AML-193 (cell line): ENCODE data around the gene DPP6.
A peak's percentile ranks its signal among the peaks of the same experiment; 100 is the strongest.
"Not testable (repeated sequence)": the region's sequence is repeated elsewhere in the genome, so short reads cannot be mapped to it uniquely, and the experiment has no call there.

Source experiments
- DNase-seq, 2 experiments: peaks; one replicate each; lab custom pipeline; 2025; lab: John Stamatoyannopoulos, UW

Gene DPP6

DNA sequence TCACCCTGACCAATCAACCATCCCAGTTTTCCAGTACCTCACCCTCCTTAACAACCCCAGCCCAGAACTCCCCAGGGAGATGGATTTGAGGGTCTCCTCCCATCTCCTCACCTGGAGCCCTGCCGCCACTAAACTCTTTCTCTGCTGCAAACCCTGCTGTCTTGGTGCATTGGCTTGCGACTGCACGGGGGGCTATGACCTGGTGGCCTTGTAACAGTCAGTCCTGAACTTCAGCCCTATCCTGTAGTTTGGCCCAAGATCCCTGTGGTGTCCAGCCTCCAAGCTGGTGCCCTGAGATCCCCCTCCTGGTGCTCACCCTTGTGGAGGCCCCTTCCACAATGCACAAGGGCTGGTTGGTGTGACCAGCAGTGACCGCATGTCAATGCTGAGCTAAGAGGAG is 858.8 kb downstream of the DPP6 start:
- DNase-seq: no peak

DNA sequence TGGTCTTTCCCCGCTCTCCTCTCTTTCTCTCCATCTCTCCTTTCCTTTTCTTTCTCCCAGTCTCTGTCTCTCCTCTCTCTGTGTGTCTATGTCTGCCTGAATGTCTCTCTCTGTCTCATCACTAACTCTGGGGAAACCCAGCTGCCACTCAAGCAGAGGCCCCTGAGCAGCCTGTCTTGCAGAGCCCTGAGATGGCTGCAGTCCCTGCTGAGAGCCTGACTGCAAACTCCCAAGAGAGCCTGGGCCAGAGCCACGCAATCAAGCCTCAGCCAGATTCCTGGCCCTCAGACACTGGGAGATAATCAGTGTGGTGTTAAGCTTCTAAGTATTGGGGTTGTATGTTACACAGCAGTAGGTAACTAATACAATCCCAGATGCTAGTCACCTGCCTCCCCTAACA is 859.2 kb downstream of the DPP6 start:
- no peak for DNase-seq

DNA sequence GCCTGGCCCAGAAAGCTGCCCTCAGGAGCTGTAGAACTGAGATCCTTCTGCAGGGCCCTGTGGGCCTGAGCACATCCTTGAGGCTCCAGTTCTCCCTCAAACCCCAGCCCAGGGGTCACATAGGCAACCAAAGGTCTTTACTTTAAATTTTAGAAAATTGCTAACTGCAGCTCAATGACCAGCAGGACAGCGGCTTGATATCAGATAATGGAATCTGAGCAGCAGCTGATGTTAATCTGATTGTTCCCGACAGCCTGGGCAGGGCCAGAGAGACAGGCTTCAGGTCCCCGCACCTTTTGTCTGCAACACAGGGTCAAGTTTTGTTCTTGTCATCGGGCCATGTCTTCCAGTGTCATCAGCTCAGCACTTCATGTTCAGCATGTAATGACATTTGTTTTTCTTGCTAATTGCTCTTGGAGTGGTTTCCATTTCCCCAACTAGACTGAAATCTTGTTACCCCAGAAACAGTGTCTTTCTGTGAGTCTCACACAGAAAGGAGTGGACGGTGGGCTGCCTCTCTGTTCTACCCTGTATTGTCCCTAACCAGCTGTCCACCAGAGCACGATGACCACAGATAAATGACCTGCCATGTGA is 859.8 kb downstream of the DPP6 start:
- DNase-seq: no peak

DNA sequence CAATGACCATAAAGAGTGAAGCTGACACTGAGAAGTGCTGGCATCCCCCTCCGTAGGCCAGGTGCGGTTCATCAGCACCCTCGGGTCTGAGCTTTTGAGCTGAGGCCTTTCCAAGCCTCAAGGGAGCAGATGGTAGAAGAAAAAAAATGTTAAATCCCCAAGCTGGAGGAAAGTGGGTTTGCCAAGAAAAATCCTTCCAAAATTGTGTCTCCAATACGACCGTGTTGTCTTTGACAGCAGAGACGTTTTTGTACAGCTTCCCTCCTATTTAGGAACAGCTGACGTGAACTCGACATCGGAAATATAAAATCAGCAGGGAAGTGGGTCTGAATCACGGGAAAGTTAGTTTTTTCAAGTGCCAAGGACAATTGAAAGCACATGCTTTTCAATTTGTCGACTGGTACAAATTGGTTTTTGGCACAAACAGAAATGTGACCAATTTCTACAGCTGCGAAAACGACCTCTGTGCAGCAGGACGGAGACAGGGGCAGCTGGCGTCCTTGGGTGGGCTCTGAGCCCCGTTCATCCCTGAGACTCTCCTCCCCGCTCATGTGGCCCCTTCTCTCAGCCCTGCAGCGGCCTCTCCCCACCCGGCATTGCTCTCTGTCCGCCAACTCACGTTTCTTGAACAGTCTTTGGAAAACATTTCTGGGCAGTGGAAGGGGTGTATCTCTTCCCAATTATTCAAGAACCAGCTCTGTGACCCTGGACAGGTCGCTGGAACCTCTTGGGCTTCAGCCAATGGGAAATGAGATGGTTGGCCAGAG is 860.9 kb downstream of the DPP6 start:
- no peak for DNase-seq

DNA sequence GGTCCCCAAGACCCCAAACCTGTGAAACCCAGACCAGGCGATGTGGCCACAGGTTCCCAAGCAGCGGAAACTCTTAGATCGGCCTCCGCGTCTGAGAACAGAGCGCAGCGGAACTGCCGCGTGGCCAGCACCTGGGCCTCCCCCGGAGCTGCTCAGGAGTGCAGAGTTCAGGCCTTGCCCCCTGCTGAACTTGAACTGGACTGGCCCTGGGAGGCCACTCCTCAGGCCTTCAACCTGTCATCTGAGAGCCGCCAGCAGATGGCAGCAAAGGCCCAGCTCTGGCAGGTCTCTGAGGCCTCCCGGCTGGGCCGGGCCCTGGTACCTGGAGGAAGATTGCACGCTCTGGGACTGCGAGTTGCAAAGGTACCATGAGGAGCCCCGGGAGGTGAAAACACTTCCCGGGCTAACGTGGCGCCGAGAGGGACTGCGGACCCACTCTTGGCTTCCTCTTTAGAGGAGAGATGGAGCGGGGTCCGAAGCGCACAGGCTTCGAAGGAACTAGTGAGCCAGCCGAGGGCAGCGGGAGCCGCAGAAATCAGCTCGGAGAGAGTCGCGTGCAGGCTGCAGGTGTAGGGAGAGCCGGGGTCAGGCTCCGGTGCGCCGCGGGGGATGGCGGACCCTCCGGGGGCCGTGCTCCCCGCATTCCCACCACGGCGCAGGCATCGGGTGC is 861.6 kb downstream of the DPP6 start:
- peak; percentile 31 to 45 for DNase-seq

DNA sequence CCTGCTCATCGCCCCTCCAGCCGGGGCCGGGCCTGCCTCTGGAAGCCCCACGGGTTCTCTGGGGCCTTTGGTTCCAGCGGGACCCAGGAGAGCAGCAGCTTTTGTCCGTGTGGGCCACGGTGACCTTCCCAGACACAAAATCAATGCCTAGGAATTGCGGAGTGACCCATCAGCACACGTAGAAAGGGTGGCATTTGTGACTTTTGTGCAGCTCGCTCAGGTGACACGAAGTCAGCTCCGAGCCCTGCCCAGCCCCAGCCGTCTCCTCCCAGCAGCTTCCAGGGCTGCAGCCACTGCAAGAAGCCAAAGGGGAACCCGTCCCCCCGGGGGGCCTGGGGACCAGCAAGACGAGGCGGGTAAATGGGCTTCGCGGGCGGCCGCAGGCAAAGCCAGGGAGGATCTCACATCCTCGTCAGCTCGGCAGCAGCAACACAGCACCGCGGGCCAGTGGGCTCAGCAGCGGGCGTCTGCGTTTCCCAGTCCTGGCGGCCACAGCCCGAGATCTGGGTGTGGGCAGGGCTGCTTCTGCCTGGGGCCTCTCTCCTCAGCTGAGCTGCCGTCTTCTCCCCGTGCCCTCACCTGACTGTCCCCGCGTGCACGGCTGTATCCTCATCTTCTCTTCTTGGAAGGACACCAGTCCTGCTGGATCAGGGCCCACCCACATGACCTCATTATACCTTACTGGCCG is 862.3 kb downstream of the DPP6 start:
- DNase-seq: no peak

DNA sequence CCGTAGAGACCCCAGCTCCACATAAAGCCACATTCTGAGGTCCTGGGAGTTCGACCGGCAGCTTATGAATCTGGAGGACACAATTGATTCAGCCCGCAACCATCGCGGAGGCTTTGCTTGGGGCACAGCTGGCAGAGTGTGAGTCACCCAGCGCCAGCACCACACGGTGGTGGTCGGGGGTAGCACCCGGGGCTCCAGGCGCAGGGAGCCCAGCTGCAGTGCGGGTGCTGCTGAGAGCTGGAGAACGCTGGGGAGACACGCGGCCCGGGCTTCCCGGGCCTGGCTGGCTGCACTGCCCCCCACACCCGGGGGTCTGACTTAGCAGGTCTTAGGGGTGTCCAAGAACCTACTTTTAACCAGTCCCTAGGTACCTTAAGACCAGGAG is 862.8 kb downstream of the DPP6 start:
- DNase-seq: no peak

DNA sequence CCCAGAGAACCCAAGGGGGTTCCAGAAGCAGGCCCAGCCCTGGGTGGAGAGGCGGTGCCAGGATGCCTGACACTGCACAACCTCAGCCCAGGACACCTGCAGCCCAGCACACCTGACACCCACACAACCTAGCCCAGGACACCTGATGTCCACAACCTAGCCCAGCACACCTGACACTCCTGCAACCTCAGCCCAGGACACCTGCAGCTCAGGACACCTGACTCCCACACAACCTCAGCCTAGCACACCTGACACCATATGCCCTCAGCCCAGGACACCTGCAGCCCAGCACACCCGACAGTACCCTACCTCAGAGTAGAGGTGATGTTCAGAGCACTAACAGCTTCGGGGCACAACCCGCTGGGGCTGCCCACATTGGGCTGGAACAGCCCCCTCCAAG is 863.4 kb downstream of the DPP6 start:
- no peak for DNase-seq

DNA sequence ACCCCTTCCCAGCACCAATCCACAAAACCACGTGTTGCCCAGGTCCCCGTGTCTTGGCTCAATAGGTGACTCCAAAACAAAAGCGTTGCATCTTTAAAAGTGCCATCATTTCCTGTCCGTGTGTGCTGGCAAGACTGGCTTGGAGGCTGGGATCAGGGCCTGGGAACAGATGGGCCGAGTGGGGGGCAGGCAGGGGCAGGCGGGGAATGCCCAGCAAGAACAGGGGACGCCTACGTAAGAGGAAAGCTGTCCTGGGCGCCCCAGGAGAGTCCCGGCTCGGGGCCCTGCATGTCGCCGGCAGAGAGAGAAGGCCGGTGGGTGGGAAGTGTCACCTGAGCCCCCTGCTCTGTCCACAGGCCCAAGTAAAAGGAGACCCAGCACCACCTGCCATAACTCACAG is 864.2 kb downstream of the DPP6 start:
- no peak for DNase-seq

DNA sequence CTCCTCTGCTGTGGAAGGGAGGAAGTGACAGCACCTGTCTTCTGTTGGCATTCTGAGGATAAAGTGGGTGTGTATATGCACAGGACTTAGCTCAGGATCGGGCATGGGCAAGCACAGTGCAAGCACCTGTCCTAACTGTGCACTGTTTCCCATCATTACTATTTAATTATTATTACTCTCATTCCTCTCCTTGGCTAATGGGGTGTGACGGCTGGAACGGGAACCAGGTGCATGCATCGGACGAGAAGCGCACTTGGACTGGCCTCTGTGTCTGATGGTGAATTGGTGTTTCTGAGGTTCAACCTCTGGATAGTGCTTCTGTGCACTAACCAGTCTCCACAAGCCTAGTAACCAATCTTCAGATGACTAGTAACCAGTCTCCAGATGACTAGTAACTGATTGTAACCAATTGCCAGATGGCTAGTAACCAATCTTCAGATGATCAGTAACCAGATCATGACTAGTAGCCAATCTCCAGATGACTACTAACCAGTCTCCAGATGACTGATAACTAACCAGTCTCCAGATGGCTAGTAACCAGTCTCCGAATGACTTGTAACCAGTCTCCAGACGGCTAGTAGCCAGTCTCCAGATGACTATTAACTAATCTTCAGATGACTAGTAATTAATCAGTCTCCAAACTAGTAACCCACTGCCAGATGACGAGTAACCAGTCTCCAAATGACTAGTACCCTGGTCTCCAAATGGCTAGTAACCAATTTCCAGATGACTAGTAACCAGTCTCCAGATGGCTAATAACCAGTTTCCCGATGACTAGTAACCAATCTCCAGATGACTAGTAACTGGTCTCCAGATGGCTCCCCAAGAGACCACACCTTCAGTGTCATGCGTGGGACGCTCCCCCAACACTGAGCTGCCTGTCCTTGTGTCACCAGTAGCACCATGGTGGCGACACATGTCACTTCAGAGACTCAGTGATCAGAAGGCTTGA is 864.9 kb downstream of the DPP6 start:
- no peak for DNase-seq

DNA sequence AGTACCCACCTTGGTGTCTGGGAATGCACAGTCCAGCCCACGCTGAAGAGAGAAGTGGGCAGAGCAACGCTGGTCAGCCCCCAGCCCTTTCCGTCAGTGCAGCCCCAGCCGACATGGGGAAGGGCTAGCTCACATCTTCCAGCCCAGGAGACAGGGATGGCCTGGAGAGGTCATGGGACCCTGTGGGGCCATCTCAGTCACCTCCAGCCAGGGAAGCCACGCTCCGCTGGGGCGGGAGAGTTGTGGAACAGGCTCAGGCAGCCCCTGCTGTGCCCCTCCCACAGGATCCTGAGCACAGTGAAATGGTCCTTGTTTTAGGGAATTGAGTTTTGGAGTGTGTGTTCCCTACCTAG is 865.6 kb downstream of the DPP6 start:
- no peak for DNase-seq

DNA sequence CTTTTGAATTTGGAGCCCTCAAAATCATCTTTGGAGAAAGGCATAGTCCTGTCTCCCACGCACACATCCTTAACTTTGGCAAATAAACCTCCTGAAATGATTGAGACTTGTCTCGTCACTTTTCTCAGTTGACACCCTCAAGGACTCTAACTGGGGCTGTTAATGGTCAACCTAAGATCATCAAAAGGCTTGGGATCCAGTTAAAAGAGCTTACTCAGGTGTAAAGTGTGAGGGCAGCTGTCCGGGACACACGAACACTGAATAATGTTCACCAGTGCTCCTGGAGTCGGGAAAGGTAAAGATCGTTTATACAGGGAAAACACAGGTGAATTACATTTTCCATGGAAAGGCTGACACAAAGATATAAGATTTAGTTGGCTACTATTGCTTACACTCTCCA is 866.1 kb downstream of the DPP6 start:
- no peak for DNase-seq

DNA sequence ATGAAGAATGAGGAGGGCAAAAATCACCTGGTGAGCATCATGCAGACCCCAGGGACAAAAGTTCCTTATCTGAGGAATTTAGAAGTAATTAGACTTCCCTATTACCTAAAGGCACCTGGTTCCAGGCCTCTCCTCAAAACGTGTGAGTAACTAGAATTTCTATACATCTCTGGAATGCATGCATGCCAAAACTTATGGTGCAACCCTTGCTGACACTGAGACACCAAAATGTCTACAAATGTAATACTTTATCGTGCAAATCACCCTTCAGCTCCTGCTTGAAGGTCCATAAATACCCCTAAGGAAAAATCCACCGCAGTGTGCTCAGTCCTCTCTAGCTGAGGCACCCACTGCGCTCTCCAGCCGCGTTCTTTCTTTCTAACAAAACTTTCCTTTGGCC is 866.5 kb downstream of the DPP6 start:
- DNase-seq: no peak

DNA sequence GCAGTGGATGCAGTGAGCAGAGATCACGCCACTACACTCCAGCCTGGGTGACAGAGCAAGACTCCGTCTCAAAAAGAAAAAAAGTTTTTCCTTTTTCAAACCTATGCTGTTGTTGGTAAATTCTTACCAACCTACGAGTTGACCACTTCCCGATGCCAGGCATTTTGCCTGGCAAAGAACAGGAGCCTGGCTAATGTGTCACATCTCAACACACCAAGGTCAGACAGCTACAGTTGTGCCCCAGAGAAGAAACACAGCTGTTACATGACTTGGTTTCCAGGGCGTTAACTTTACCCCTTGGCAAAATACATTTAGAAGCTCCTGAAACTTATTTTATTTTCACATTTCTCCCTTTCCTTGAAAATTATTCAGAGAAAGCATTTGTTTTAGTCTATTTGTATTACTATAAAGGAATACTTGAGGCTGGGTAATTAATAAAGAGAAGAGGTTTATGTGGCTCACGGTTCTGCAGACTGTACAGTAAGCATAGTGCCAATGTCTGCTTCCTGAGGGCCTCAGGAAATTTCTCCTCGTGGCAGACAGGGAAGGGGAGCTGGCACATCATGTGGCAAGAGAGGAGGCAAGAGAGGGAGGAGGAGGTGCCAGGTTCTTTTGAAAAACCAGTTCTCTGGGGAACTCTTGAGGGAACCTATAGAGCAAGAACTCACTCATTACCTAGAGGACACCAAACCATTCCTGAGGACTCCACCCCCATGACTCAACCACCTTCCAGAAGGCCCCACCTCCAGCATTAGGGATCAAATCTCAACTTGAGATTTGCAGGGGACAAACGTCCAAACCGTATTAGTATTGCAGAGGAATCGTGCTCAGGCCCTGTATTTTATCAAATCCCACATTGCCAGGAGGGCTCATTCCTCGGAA is 867.4 kb downstream of the DPP6 start:
- no peak for DNase-seq

DNA sequence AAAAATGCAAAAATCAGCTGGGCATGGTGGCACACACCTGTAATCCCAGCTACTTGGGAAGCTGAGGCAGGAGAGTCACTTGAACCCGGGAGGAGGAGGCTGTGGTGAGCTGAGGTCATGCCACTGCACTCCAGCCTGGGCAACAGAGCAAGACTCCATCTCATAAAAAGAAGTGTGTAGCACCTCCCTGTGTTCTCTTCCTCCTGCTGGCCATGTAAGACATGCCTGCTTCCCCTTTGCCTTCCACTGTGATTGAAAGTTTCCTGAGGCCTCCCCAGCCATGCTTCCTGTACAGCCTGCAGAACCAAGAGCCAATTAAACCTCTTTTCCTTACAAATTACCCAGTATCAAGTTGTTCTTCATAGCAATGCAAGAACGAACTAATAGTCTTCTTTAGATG is 870.3 kb downstream of the DPP6 start:
- not testable (repeated sequence) for DNase-seq

DNA sequence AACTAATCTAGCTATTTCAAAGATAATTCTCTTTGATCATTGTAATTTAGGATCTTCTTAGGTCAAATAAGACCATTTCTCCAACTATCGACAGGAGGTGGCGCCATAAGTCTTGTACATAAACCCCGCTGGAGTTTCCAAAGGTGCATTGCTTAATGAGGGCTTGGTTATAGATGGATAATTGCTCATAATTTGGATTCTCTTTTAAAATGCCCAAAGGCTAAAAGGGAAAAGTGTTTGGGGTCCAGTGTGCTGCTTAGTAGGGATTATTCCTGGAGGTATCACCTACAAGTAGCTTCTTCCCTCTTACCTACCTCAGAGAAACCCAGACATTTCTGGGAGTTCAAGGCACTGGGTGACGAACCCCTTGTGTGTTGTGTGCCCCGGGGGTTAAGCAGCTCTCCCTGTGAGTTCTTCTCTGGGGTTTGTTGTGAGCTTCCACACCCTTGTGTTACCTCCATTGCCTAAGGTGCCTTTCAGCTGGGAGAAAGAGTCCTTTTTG is 875.5 kb downstream of the DPP6 start:
- DNase-seq: peak; percentile 74 to 80

DNA sequence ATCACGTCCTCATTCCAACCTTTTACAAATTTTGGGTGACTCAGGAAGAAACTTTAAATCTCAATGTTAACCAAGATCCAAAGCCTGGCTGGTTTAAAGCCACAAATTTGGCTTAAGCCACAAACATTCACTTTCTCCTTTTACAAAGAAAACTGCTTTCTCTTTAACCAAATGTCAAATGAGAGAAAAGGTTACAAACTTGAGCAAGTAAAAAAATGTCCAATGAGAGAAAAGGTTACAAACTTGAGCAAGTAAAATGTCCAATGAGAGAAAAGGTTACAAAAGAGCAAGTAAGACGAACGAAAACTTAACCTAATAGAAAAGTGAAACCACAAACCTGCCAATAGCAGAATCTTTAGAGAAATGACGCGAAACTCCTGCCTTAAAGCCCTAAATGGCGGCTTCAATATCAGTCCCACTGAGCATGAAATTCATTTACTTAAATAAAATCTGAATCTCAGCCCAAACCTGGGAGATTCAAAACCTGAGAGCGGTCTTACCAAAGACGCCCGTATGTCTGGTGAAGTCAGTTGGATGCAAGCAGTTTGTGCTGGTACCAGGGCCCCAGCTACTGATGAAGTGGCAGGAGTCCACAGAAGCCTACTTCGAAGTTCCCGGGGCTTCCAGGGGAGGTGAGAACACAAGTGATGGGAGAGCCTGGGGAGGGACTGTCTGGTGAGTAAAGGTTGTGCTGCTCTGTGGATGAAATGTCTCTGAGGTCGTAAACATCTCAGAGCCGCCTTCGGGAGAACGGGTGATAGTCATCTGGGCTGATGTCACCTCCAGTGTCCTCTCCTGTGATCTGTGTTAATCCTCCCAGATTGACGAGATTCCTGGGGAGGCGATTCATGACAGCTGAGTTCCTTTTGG is 876.2 kb downstream of the DPP6 start:
- peak; percentile 93 for DNase-seq

DNA sequence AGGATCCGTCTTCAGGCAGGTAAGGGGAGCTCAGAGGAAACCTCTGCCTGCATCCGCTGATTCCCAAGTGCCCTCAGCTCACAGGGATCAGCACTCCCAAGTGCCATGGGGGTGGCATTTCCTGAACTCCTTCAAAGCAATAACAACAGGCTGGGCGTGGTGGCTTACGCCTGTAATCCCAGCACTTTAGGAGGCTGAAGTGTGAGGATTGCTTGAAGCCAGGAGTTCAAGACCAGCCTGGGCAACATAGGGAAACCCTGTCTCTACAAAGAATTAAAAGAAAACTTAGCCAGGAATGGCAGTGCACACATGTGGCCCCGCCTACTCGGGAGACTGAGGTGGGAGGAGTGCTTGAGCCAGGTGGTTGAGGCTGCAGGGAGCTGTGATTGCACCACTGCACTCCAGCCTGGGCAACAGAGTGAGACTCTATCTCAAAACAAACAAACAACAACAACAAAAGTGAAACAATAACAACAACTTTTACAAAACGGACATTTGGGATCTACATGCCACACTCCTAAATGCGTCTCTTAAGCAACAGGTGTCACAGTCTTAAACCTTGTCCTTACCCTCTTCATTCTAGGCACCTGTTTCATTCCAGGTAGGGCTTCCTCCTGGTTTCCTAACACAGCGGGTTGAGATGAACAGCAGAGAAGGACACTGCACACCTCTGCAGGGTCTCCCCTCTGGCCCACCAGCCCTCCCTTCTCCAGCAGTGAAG is 877.0 kb downstream of the DPP6 start:
- no peak for DNase-seq

DNA sequence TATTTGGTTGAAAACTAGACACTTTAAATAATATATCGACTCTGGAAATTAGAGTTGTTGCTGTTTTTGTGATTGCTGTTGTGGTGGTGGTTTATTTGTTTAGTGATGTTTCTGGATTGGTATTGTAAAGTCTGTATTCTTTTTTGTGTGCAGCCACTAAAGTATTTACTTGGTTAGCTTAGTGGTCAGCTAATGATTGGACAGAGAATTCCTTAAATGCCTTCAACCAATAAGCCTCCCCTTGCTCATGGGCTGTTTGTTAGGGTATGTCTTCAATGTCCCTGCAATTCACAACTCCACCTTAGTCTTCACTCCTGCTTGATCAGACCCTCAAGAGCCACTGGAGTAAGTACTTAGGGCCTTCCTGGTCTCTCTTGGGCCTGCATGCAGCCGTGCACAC is 879.7 kb downstream of the DPP6 start:
- DNase-seq: no peak
